K562 (cell line): ENCODE results near the gene MACROD2. TPM values are rescaled to one million over a fixed set of nuclear protein-coding genes. Genes with fewer than 3 reads are reported as not detected.

Source experiments
- ATAC-seq: fragments of 200-7000 bp; cut with Tn5 transposase; 3 replicates; pipeline ENCODE4 v1.9.1; 2020; ENCODE audit warnings: moderate library complexity
- BruUV-seq: library from RNA; stranded (reverse); fragments of 400-500 nt; replicated peaks from 2 replicates; lab custom pipeline; 2021; lab: Mats Ljungman, UMichigan
- CTCF ChIA-PET: fragments of 300-600 bp; formaldehyde crosslinking; extraction: SDS; loops from one replicate; lab custom pipeline; 2021; ENCODE audit warnings: low intra/inter-chr PET ratio; lab: Yijun Ruan, JAX
- POLR2A ChIA-PET: fragments of 300-600, 350-650 bp; sonication (Branson Sonifier 250); formaldehyde crosslinking; extraction: SDS; loops from one replicate; lab custom pipeline; 2021; ENCODE audit warnings: antibody characterized with exemption, inconsistent platforms; lab: Yijun Ruan, JAX
- DNase-seq, 4 experiments: peaks; one replicate each; pipeline versions ENCODE4 v3.0.0 to v3.0.0-alpha.2; 2011 to 2018; ENCODE audit warnings: low spot score in 3 of 4, mixed read lengths in 3 of 4; ENCODE audit errors: extremely low read depth in 1 of 4
- FAIRE-seq: peaks from 2 replicates; lab custom pipeline; 2011; peaks lifted over from hg19 to GRCh38; lab: Jason Lieb, UNC
- H2AFZ ChIP-seq: 2 replicates; pipeline ENCODE4 v1.6.0; 2011; ENCODE audit warnings: low read depth, low read length, control low read depth, inconsistent platforms
- H3K27ac ChIP-seq: fragments of 200-600 bp; 3 replicates; pipeline ENCODE4 v1.8.0; 2011; ENCODE audit warnings: low read depth, mild to moderate bottlenecking, control low read depth, inconsistent platforms, low read length, moderate library complexity, mixed read lengths; ENCODE audit errors: extremely low read depth
- H3K27me3 ChIP-seq, 2 experiments: fragments of 300-600 bp in 1 of 2; 2 replicates in 1 of 2; 3 replicates in 1 of 2; pipeline versions ENCODE4 v1.6.0 to v1.8.0; 2011; ENCODE audit warnings: inconsistent platforms in 2 of 2, low read length in 2 of 2, mild to moderate bottlenecking in 1 of 2, mixed read lengths in 1 of 2, moderate library complexity in 1 of 2; ENCODE audit not compliant: control insufficient read depth in 2 of 2, insufficient read depth in 2 of 2
- H3K36me3 ChIP-seq: fragments of 300-600 bp; 3 replicates; pipeline ENCODE4 v1.8.0; 2011; ENCODE audit warnings: mild to moderate bottlenecking, low read length, inconsistent platforms; ENCODE audit not compliant: control insufficient read depth, insufficient read depth
- H3K4me1 ChIP-seq, 2 experiments: fragments of 200-600 bp in 1 of 2; replicated peaks in 1 of 2; 2 replicates in 1 of 2; 3 replicates in 1 of 2; pipeline versions ENCODE4 v1.5.1 to v1.8.0; 2011; ENCODE audit warnings: inconsistent platforms in 2 of 2, low read length in 2 of 2, mild to moderate bottlenecking in 1 of 2, mixed read lengths in 1 of 2, moderate library complexity in 1 of 2; ENCODE audit not compliant: control insufficient read depth in 2 of 2, insufficient read depth in 2 of 2
- H3K4me2 ChIP-seq: 2 replicates; pipeline ENCODE4 v1.6.1; 2011; ENCODE audit warnings: low read length, control low read depth, inconsistent platforms, mixed read lengths; ENCODE audit not compliant: insufficient read depth
- H3K4me3 ChIP-seq: fragments of 200-600 bp; sonication (generic), shearing (Covaris generic); 2 replicates; pipeline ENCODE4 v1.5.1; 2016; ENCODE audit warnings: control low read depth, inconsistent platforms
- H3K79me2 ChIP-seq: fragments of 200-600 bp; 3 replicates; pipeline ENCODE4 v1.8.0; 2011; ENCODE audit warnings: low read length, inconsistent platforms; ENCODE audit not compliant: control insufficient read depth, insufficient read depth
- H3K9ac ChIP-seq, 2 experiments: 2 replicates each; pipeline versions ENCODE4 v1.6.0 to v1.6.1; 2011; ENCODE audit warnings: low read depth in 2 of 2, low read length in 2 of 2, control low read depth in 1 of 2, inconsistent platforms in 1 of 2, mild to moderate bottlenecking in 1 of 2, mixed read lengths in 1 of 2; ENCODE audit not compliant: insufficient read depth in 1 of 2
- H3K9me1 ChIP-seq: one replicate; pipeline ENCODE4 v1.6.0; 2011; ENCODE audit warnings: inconsistent platforms, mild to moderate bottlenecking, low read length, moderate library complexity; ENCODE audit not compliant: control insufficient read depth, insufficient read depth
- H3K9me3 ChIP-seq: replicated peaks from 2 replicates; pipeline ENCODE4 v1.5.1; 2011; ENCODE audit warnings: low read depth, low read length, inconsistent platforms; ENCODE audit not compliant: control insufficient read depth, insufficient read depth
- H4K20me1 ChIP-seq: replicated peaks from 2 replicates; pipeline ENCODE4 v1.6.1; 2011; ENCODE audit warnings: low read length, inconsistent platforms, mixed read lengths; ENCODE audit not compliant: control insufficient read depth, insufficient read depth
- ATF1 ChIP-seq, 2 experiments: fragments of 450-650 bp in 1 of 2; IDR thresholded peaks; 2 replicates each; pipeline ENCODE4 v1.6.1; 2016; ENCODE audit warnings: missing compliant biosample characterization in 1 of 2, missing genetic modification characterization in 1 of 2
- BRF2 ChIP-seq: IDR thresholded peaks from 3 replicates; pipeline ENCODE4 v1.6.1; 2011; ENCODE audit warnings: borderline replicate concordance, mild to moderate bottlenecking; ENCODE audit not compliant: insufficient read length, insufficient read depth
- FOXM1 ChIP-seq, 2 experiments: fragments of 450-650 bp in 1 of 2; sonication (generic) in 1 of 2; formaldehyde crosslinking in 1 of 2; IDR thresholded peaks; 2 replicates each; pipeline versions ENCODE4 v1.6.1 to v1.9.0; 2017 to 2022; ENCODE audit warnings: low read depth in 2 of 2, mild to moderate bottlenecking in 2 of 2, missing genetic modification reagents in 1 of 2, moderate library complexity in 1 of 2
- HDAC2 ChIP-seq: fragments of 450-650 bp; IDR thresholded peaks from 2 replicates; pipeline ENCODE4 v1.6.1; 2016; ENCODE audit warnings: mild to moderate bottlenecking
- HDGF ChIP-seq: fragments of 450-650 bp; IDR thresholded peaks from 2 replicates; pipeline ENCODE4 v1.6.1; 2016
- JUNB ChIP-seq: fragments of 450-650 bp; formaldehyde crosslinking; conservative IDR thresholded peaks from 2 replicates; pipeline ENCODE4 v1.4.0; 2020; ENCODE audit warnings: mild to moderate bottlenecking
- MIER1 ChIP-seq: fragments of 450-650 bp; IDR thresholded peaks from 2 replicates; pipeline ENCODE4 v1.6.1; 2016; ENCODE audit warnings: antibody characterized with exemption, mild to moderate bottlenecking, low read depth
- NCOA4 ChIP-seq: fragments of 450-650 bp; IDR thresholded peaks from 2 replicates; pipeline ENCODE4 v1.6.1; 2018; ENCODE audit warnings: mild to moderate bottlenecking; ENCODE audit not compliant: partially characterized antibody
- PHF21A ChIP-seq: fragments of 450-650 bp; IDR thresholded peaks from 2 replicates; pipeline ENCODE4 v1.6.1; 2017; ENCODE audit warnings: low read depth, borderline replicate concordance
- SMARCA5 ChIP-seq: fragments of 450-650 bp; IDR thresholded peaks from 2 replicates; pipeline ENCODE4 v1.6.1; 2016
- STAT6 ChIP-seq: sonication (generic); formaldehyde crosslinking; IDR thresholded peaks from 2 replicates; pipeline ENCODE4 v1.8.1; 2023; ENCODE audit warnings: mild to moderate bottlenecking, missing genetic modification reagents
- XRCC3 ChIP-seq: fragments of 450-650 bp; IDR thresholded peaks from 2 replicates; pipeline ENCODE4 v1.6.1; 2017; ENCODE audit warnings: mild to moderate bottlenecking, moderate library complexity
- ZNF224 ChIP-seq: sonication (generic); formaldehyde crosslinking; IDR thresholded peaks from 2 replicates; pipeline ENCODE4 v1.8.0; 2022; ENCODE audit warnings: mild to moderate bottlenecking, missing genetic modification reagents
- WGBS: fragments of 100-300 bp; shearing (Covaris generic); methylation state at CpG from one replicate; pipeline ENCODE4 v1.1.6; 2016; ENCODE audit warnings: low coverage, mixed read lengths; ENCODE audit not compliant: insufficient coverage; ENCODE audit errors: missing lambda C conversion rate; 5-methylcytosine and 5-hydroxymethylcytosine counted together
- in situ Hi-C: fragments of 300-500 bp; cut with MboI; formaldehyde crosslinking; loops from 4 replicates; pipeline ENCODE4 v1.15.0; 2018; ENCODE audit warnings: inconsistent platforms, mixed read lengths
- intact Hi-C: fragments of 100-400 bp; cut with micrococcal nuclease; formaldehyde crosslinking; loops from 2 replicates; pipeline ENCODE4 v1.14.2; 2022
- polyA plus RNA-seq, 8 experiments: library from polyadenylated mRNA; depleted of rRNA in 4 of 8; stranded (reverse) in 5 of 8; unstranded in 3 of 8; fragments of >200 nt; fragmentation: Nextera tagmentation in 2 of 8; fragmentation: Illumina TruSeq in 1 of 8; extraction: Ambion mirVana in 2 of 8; extraction: Trizol in 1 of 8; gene quantifications; 2 replicates each; pipeline versions ENCODE4 v1.2.1 to v1.2.3, GENCODE V29; 2011 to 2014; ENCODE audit warnings: inconsistent platforms in 1 of 8, missing spikeins in 1 of 8
- total RNA-seq, 7 experiments: library from RNA; depleted of rRNA in 6 of 7; stranded (reverse); fragments of >200 nt in 6 of 7; fragmentation: Illumina TruSeq in 2 of 7; extraction: Trizol in 2 of 7; gene quantifications; 2 replicates each; pipeline versions ENCODE4 v1.2.1 to v1.2.3, GENCODE V29; 2011 to 2021; ENCODE audit warnings: low replicate concordance in 1 of 7
- TF ChIP-seq, protein P1 (sequence below): sonication (generic); formaldehyde crosslinking; IDR thresholded peaks from 2 replicates; pipeline ENCODE4 v1.9.0; 2022; ENCODE audit warnings: mild to moderate bottlenecking, missing genetic modification reagents
- TF ChIP-seq, protein P2 (sequence below), 2 experiments: fragments of 200-800 bp in 1 of 2; sonication (Bioruptor generic) in 1 of 2; sonication (generic) in 1 of 2; formaldehyde crosslinking in 1 of 2; IDR thresholded peaks in 1 of 2; conservative IDR thresholded peaks in 1 of 2; 2 replicates each; pipeline versions ENCODE4 v1.5.0 to v1.6.1; 2016 to 2020; ENCODE audit warnings: missing compliant biosample characterization in 1 of 2, missing genetic modification characterization in 1 of 2, missing genetic modification reagents in 1 of 2

MACROD2 gene
- total and polyA plus RNA-seq, 9 of the 15 experiments (the other 6 are each of a cell fraction or from before 2014, with no cell fraction given) = not detected

- DNase-seq = no peak
- Histone ChIP-seq H3K4me3 (no peak overlapping the region), H3K9ac (no peak overlapping the region), H4K20me1 (no peaks in the 10 kb centered on the region), H3K9me1 (no peaks in the 10 kb centered on the region), H3K36me3 (no peaks in the 10 kb centered on the region), H3K27ac (no peak overlapping the region), H3K27me3 (no peaks in the 10 kb centered on the region), H2AFZ (no peak overlapping the region), H3K4me1 (no peaks in the 10 kb centered on the region), H3K4me2 (no peak overlapping the region), H3K9me3 (no peaks in the 10 kb centered on the region), H3K79me2 (no peaks in the 10 kb centered on the region)
- 0% methylated on average over 3 of the region's 3 CpGs for WGBS
- intact Hi-C loops (no loop called here), in situ Hi-C loops (no loop called here)
- ATAC-seq = no peak
- POLR2A ChIA-PET = no interaction called here
- BruUV-seq = no TSS peak
- no peak for FAIRE-seq
- CTCF ChIA-PET = no interaction called here
- TF ChIP-seq HDAC2 (no peak), ZNF224 (no peak), HDGF (no peak), SMARCA5 (no peak), XRCC3 (no peak), FOXM1 (IDR thresholded peaks at IDR 0.05; ENCODE audit: low read depth) (no peak), FOXM1 (CRISPR knock-in tag; IDR thresholded peaks at IDR 0.05; ENCODE audit: low read depth) (no peak), NCOA4 (no peak), PHF21A (no peak), BRF2 (no peak), MIER1 (no peak), ATF1 (CRISPR knock-in tag; IDR thresholded peaks at IDR 0.05) (no peak), ATF1 (tag; IDR thresholded peaks at IDR 0.05) (no peak), STAT6 (CRISPR knock-in tag) (no peak), JUNB (CRISPR knock-in tag) (no peak)
- TF ChIP-seq, protein P1, sequence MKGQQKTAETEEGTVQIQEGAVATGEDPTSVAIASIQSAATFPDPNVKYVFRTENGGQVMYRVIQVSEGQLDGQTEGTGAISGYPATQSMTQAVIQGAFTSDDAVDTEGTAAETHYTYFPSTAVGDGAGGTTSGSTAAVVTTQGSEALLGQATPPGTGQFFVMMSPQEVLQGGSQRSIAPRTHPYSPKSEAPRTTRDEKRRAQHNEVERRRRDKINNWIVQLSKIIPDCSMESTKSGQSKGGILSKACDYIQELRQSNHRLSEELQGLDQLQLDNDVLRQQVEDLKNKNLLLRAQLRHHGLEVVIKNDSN (CRISPR knock-in tag) = no peak
- TF ChIP-seq, protein P2, sequence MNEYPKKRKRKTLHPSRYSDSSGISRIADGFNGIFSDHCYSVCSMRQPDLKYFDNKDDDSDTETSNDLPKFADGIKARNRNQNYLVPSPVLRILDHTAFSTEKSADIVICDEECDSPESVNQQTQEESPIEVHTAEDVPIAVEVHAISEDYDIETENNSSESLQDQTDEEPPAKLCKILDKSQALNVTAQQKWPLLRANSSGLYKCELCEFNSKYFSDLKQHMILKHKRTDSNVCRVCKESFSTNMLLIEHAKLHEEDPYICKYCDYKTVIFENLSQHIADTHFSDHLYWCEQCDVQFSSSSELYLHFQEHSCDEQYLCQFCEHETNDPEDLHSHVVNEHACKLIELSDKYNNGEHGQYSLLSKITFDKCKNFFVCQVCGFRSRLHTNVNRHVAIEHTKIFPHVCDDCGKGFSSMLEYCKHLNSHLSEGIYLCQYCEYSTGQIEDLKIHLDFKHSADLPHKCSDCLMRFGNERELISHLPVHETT (CRISPR knock-in tag; conservative IDR thresholded peaks at IDR 0.05 in 1 of 2, IDR thresholded peaks at IDR 0.05 in 1 of 2) = no peak
These were observed 1880.1 kb downstream of the MACROD2 start for GRCh38 chr20:15875446-15875845.
